Measurements from ENCODE around the gene AVL9.
A peak's percentile ranks its signal among the peaks of the same experiment; 100 is the strongest.
"Not testable (repeated sequence)": the region's sequence is repeated elsewhere in the genome, so short reads cannot be mapped to it uniquely, and the experiment has no call there.

The AVL9 gene

GRCh38 chr7:32494946-32495297 is 367 bp upstream of the AVL9 start:
- Histone ChIP-seq H3K4me3 (ENCODE audit: control insufficient read depth in 1 of 7, extremely low read depth in 1 of 7, insufficient read depth in 4 of 7, low read depth in 2 of 7, low read length in 6 of 7) (peak overlapping the region in 6 of 7 experiments; percentile 86 to 97 (median 90)), H3K27ac (ENCODE audit: insufficient read depth in 1 of 2, low read depth in 1 of 2, low read length in 2 of 2, poor library complexity in 1 of 2, severe bottlenecking in 2 of 2) (peak overlapping the region; percentile 40 to 77), H3K9me3 (ENCODE audit: control extremely low read depth in 1 of 5, control insufficient read depth in 4 of 5, insufficient read depth in 2 of 5, low read depth in 1 of 5, low read length in 4 of 5) (no peaks in the 10 kb centered on the region), H3K4me1 (ENCODE audit: control extremely low read depth in 1 of 4, control insufficient read depth in 4 of 4, insufficient read depth in 4 of 4, low read length in 3 of 4) (peaks cover 4 to 24% (median 16%) of the 10 kb centered on the region in 4 experiments), H3K27me3 (replicated peaks in 2 of 5; ENCODE audit: control insufficient read depth in 4 of 5, insufficient read depth in 5 of 5, low read length in 4 of 5) (no peaks in the 10 kb centered on the region), H3K36me3 (ENCODE audit: control insufficient read depth in 4 of 4, insufficient read depth in 4 of 4, low read length in 3 of 4) (peaks cover 0 to 3% (median under 1%) of the 10 kb centered on the region in 4 experiments)
- 0% methylated on average over 8 of the region's 14 CpGs for WGBS (ENCODE audit: insufficient coverage)
- POLR2A ChIA-PET = interaction anchor here (1.1 to 1.3 kb wide), 2 partner anchors 11 to 38 kb away, joined by 3 to 4 read pairs; no protein-coding TSS in a partner anchor
- no peak for DNase-seq
- CTCF ChIA-PET = interaction anchor here (0.9 kb wide), 1 partner anchor 9 kb away, joined by 3 read pairs; no protein-coding TSS in a partner anchor

GRCh38 chr7:32496052-32496813 is 944 bp downstream of the AVL9 start:
- peaks cover 4 to 29% (median 17%) of the 10 kb centered on the region in 4 experiments for H3K4me1 ChIP-seq (ENCODE audit: control extremely low read depth in 1 of 4, control insufficient read depth in 4 of 4, insufficient read depth in 4 of 4, low read length in 3 of 4)
- POLR2A ChIA-PET = interaction anchor here (0.8 to 1.3 kb wide), 4 partner anchors 10 to 36 kb away, joined by 3 to 4 read pairs (median 3); no protein-coding TSS in a partner anchor

GRCh38 chr7:32499755-32500154 is 4.5 kb downstream of the AVL9 start:
- H3K27ac ChIP-seq (ENCODE audit: insufficient read depth in 1 of 2, low read depth in 1 of 2, low read length in 2 of 2, poor library complexity in 1 of 2, severe bottlenecking in 2 of 2); H3K9me3 ChIP-seq (ENCODE audit: control extremely low read depth in 1 of 5, control insufficient read depth in 4 of 5, insufficient read depth in 2 of 5, low read depth in 1 of 5, low read length in 4 of 5); DNase-seq; H3K36me3 ChIP-seq (ENCODE audit: control insufficient read depth in 4 of 4, insufficient read depth in 4 of 4, low read length in 3 of 4); H3K27me3 ChIP-seq (replicated peaks in 2 of 5; ENCODE audit: control insufficient read depth in 4 of 5, insufficient read depth in 5 of 5, low read length in 4 of 5); POLR2A ChIA-PET; H3K4me3 ChIP-seq (ENCODE audit: control insufficient read depth in 1 of 7, extremely low read depth in 1 of 7, insufficient read depth in 4 of 7, low read depth in 2 of 7, low read length in 6 of 7): not testable (repeated sequence)
- no CpG with 5 or more reads among the region's 2 CpGs for WGBS (ENCODE audit: insufficient coverage)
- CTCF ChIA-PET = interaction anchor here (0.7 to 1.0 kb wide), 2 partner anchors 9 to 608 kb away, joined by 3 read pairs; no protein-coding TSS in a partner anchor
- H3K4me1 ChIP-seq (ENCODE audit: control extremely low read depth in 1 of 4, control insufficient read depth in 4 of 4, insufficient read depth in 4 of 4, low read length in 3 of 4) = peaks cover 4 to 25% (median 19%) of the 10 kb centered on the region in 4 experiments

More at GRCh38 chr7:32496052-32496813, 944 bp downstream of the AVL9 start:
- H3K4me3 ChIP-seq (ENCODE audit: control insufficient read depth in 1 of 7, extremely low read depth in 1 of 7, insufficient read depth in 4 of 7, low read depth in 2 of 7, low read length in 6 of 7) = peak overlapping the region; percentile 64 to 96 (median 86)
- peak overlapping the region; percentile 58 to 90 for H3K27ac ChIP-seq (ENCODE audit: insufficient read depth in 1 of 2, low read depth in 1 of 2, low read length in 2 of 2, poor library complexity in 1 of 2, severe bottlenecking in 2 of 2)
- peaks cover 0 to 3% (median under 1%) of the 10 kb centered on the region in 4 experiments for H3K36me3 ChIP-seq (ENCODE audit: control insufficient read depth in 4 of 4, insufficient read depth in 4 of 4, low read length in 3 of 4)
- no peaks in the 10 kb centered on the region for H3K27me3 ChIP-seq (replicated peaks in 2 of 5; ENCODE audit: control insufficient read depth in 4 of 5, insufficient read depth in 5 of 5, low read length in 4 of 5)
- CTCF ChIA-PET = interaction anchor here (0.7 to 0.9 kb wide), 3 partner anchors 10 to 79 kb away, joined by 3 to 4 read pairs (median 3); no protein-coding TSS in a partner anchor
- no peaks in the 10 kb centered on the region for H3K9me3 ChIP-seq (ENCODE audit: control extremely low read depth in 1 of 5, control insufficient read depth in 4 of 5, insufficient read depth in 2 of 5, low read depth in 1 of 5, low read length in 4 of 5)
- DNase-seq = no peak
- 0% methylated on average over 3 of the region's 10 CpGs for WGBS (ENCODE audit: insufficient coverage)

GRCh38 chr7:32500216-32500615 is 4.9 kb downstream of the AVL9 start:
- H3K4me3 ChIP-seq (ENCODE audit: control insufficient read depth in 1 of 7, extremely low read depth in 1 of 7, insufficient read depth in 4 of 7, low read depth in 2 of 7, low read length in 6 of 7); H3K27me3 ChIP-seq (replicated peaks in 2 of 5; ENCODE audit: control insufficient read depth in 4 of 5, insufficient read depth in 5 of 5, low read length in 4 of 5); H3K36me3 ChIP-seq (ENCODE audit: control insufficient read depth in 4 of 4, insufficient read depth in 4 of 4, low read length in 3 of 4); H3K9me3 ChIP-seq (ENCODE audit: control extremely low read depth in 1 of 5, control insufficient read depth in 4 of 5, insufficient read depth in 2 of 5, low read depth in 1 of 5, low read length in 4 of 5); POLR2A ChIA-PET; H3K27ac ChIP-seq (ENCODE audit: insufficient read depth in 1 of 2, low read depth in 1 of 2, low read length in 2 of 2, poor library complexity in 1 of 2, severe bottlenecking in 2 of 2); DNase-seq: not testable (repeated sequence)
- WGBS (ENCODE audit: insufficient coverage) = 100% methylated on average over 1 of the region's 1 CpG
- peaks cover 4 to 23% (median 18%) of the 10 kb centered on the region in 4 experiments for H3K4me1 ChIP-seq (ENCODE audit: control extremely low read depth in 1 of 4, control insufficient read depth in 4 of 4, insufficient read depth in 4 of 4, low read length in 3 of 4)
- CTCF ChIA-PET = interaction anchor here (1.0 to 1.4 kb wide), 2 partner anchors 9 to 15 kb away, joined by 3 to 4 read pairs; no protein-coding TSS in a partner anchor

- POLR2A ChIA-PET = no interaction called here
- peak overlapping the region in 1 of 2 experiments; percentile 6 for H3K27ac ChIP-seq (ENCODE audit: insufficient read depth in 1 of 2, low read depth in 1 of 2, low read length in 2 of 2, poor library complexity in 1 of 2, severe bottlenecking in 2 of 2)
Measured at GRCh38 chr7:32500922-32501341, 5.6 kb downstream of the AVL9 start.

GRCh38 chr7:32501522-32501921 is 6.2 kb downstream of the AVL9 start:
- Histone ChIP-seq H3K4me3 (ENCODE audit: control insufficient read depth in 1 of 7, extremely low read depth in 1 of 7, insufficient read depth in 4 of 7, low read depth in 2 of 7, low read length in 6 of 7) (no peak overlapping the region), H3K4me1 (ENCODE audit: control extremely low read depth in 1 of 4, control insufficient read depth in 4 of 4, insufficient read depth in 4 of 4, low read length in 3 of 4) (peaks cover 4 to 22% (median 12%) of the 10 kb centered on the region in 4 experiments), H3K27me3 (replicated peaks in 2 of 5; ENCODE audit: control insufficient read depth in 4 of 5, insufficient read depth in 5 of 5, low read length in 4 of 5) (no peaks in the 10 kb centered on the region), H3K9me3 (ENCODE audit: control extremely low read depth in 1 of 5, control insufficient read depth in 4 of 5, insufficient read depth in 2 of 5, low read depth in 1 of 5, low read length in 4 of 5) (no peaks in the 10 kb centered on the region), H3K36me3 (ENCODE audit: control insufficient read depth in 4 of 4, insufficient read depth in 4 of 4, low read length in 3 of 4) (peaks cover 0 to 3% (median 2%) of the 10 kb centered on the region in 4 experiments), H3K27ac (ENCODE audit: insufficient read depth in 1 of 2, low read depth in 1 of 2, low read length in 2 of 2, poor library complexity in 1 of 2, severe bottlenecking in 2 of 2) (peak overlapping the region in 1 of 2 experiments; percentile 6)
- ChIA-PET POLR2A (interaction anchor here (0.7 kb wide), 1 partner anchor 10 kb away, joined by 7 read pairs; no protein-coding TSS in a partner anchor), CTCF (interaction anchor here (1.4 kb wide), 1 partner anchor 14 kb away, joined by 4 read pairs; no protein-coding TSS in a partner anchor)
- WGBS (ENCODE audit: insufficient coverage) = 100% methylated on average over 1 of the region's 1 CpG
- no peak for DNase-seq

More at GRCh38 chr7:32500922-32501341, 5.6 kb downstream of the AVL9 start:
- DNase-seq = peak; percentile 37 to 86 (median 77)
- Histone ChIP-seq H3K4me1 (ENCODE audit: control extremely low read depth in 1 of 4, control insufficient read depth in 4 of 4, insufficient read depth in 4 of 4, low read length in 3 of 4) (peaks cover 4 to 23% (median 16%) of the 10 kb centered on the region in 4 experiments), H3K9me3 (ENCODE audit: control extremely low read depth in 1 of 5, control insufficient read depth in 4 of 5, insufficient read depth in 2 of 5, low read depth in 1 of 5, low read length in 4 of 5) (no peaks in the 10 kb centered on the region), H3K36me3 (ENCODE audit: control insufficient read depth in 4 of 4, insufficient read depth in 4 of 4, low read length in 3 of 4) (peaks cover 0 to 3% (median 1%) of the 10 kb centered on the region in 4 experiments), H3K27me3 (replicated peaks in 2 of 5; ENCODE audit: control insufficient read depth in 4 of 5, insufficient read depth in 5 of 5, low read length in 4 of 5) (no peaks in the 10 kb centered on the region), H3K4me3 (ENCODE audit: control insufficient read depth in 1 of 7, extremely low read depth in 1 of 7, insufficient read depth in 4 of 7, low read depth in 2 of 7, low read length in 6 of 7) (peak overlapping the region in 1 of 7 experiments; percentile 26)
- CTCF ChIA-PET = interaction anchor here (1.0 to 1.4 kb wide), 2 partner anchors 10 to 14 kb away, joined by 3 to 4 read pairs; no protein-coding TSS in a partner anchor
- WGBS (ENCODE audit: insufficient coverage) = 0% methylated on average over 1 of the region's 1 CpG

Measured in common myeloid progenitor, CD34-positive (primary cell).